ENCODE measurements around the gene PTPRM.

PTPRM gene

GRCh38 chr18:8376113-8376512, 809.0 kb downstream of the PTPRM start:
- no peak for DNase-seq

GRCh38 chr18:8379187-8379941, 812.2 kb downstream of the PTPRM start:
- no peak for DNase-seq

GRCh38 chr18:8380006-8380405, 812.9 kb downstream of the PTPRM start:
- DNase-seq: no peak

- no peak for DNase-seq
Measured at GRCh38 chr18:8380926-8381325, 813.8 kb downstream of the PTPRM start.

- no peak for DNase-seq
Measured at GRCh38 chr18:8381821-8382459, 814.8 kb downstream of the PTPRM start.

- DNase-seq: no peak
Measured at GRCh38 chr18:8385400-8385799, 818.3 kb downstream of the PTPRM start.

GRCh38 chr18:8386669-8387380, 819.7 kb downstream of the PTPRM start:
- peak; percentile 78 for DNase-seq

GRCh38 chr18:8389391-8390340, 822.5 kb downstream of the PTPRM start:
- peak; percentile 72 for DNase-seq

- no peak for DNase-seq
Measured at GRCh38 chr18:8391068-8391467, 824.0 kb downstream of the PTPRM start.

- DNase-seq: no peak
Measured at GRCh38 chr18:8396254-8396653, 829.1 kb downstream of the PTPRM start.

- no peak for DNase-seq
Measured at GRCh38 chr18:8397034-8397433, 829.9 kb downstream of the PTPRM start.

- no peak for DNase-seq
Measured at GRCh38 chr18:8399138-8399537, 832.0 kb downstream of the PTPRM start.

GRCh38 chr18:8400193-8400752, 833.2 kb downstream of the PTPRM start:
- DNase-seq: no peak

GRCh38 chr18:8400825-8401224, 833.7 kb downstream of the PTPRM start:
- DNase-seq: no peak

- no peak for DNase-seq
Measured at GRCh38 chr18:8401606-8402005, 834.5 kb downstream of the PTPRM start.

- DNase-seq: no peak
Measured at GRCh38 chr18:8402237-8402636, 835.1 kb downstream of the PTPRM start.

GRCh38 chr18:8403713-8404112, 836.6 kb downstream of the PTPRM start:
- no peak for DNase-seq

- DNase-seq: no peak
Measured at GRCh38 chr18:8406186-8406867, 839.2 kb downstream of the PTPRM start.

- no peak for DNase-seq
Measured at GRCh38 chr18:8406868-8407250, 839.7 kb downstream of the PTPRM start.

- DNase-seq: no peak
Measured at GRCh38 chr18:8409151-8409550, 842.0 kb downstream of the PTPRM start.

GRCh38 chr18:8411492-8411891, 844.4 kb downstream of the PTPRM start:
- no peak for DNase-seq

- DNase-seq: no peak
Measured at GRCh38 chr18:8412117-8412516, 845.0 kb downstream of the PTPRM start.
